NB4 (cell line): ENCODE measurements around the gene CFAP210.
A peak's percentile ranks its signal among the peaks of the same experiment; 100 is the strongest.

Experiments used
- DNase-seq: peaks from one replicate; pipeline ENCODE4 v3.0.0; 2010; ENCODE audit warnings: low read depth
- H3K4me3 ChIP-seq: one replicate; pipeline ENCODE4 v1.5.1; 2011; ENCODE audit warnings: mild to moderate bottlenecking, low read depth, low read length, moderate library complexity
- MYC ChIP-seq: IDR thresholded peaks from 2 replicates; pipeline ENCODE4 v1.6.1; 2011; ENCODE audit warnings: low read depth, low read length
- POLR2A ChIP-seq: IDR thresholded peaks from 2 replicates; pipeline ENCODE4 v1.6.1; 2011; ENCODE audit warnings: mild to moderate bottlenecking; ENCODE audit not compliant: insufficient read length; ENCODE audit errors: extremely low read depth
- TF ChIP-seq, protein P1 (sequence below): IDR thresholded peaks from 2 replicates; pipeline ENCODE4 v1.6.1; 2011; ENCODE audit warnings: low read depth, low read length
- TF ChIP-seq, protein P2 (sequence below): IDR thresholded peaks from one replicate; pipeline ENCODE4 v1.5.1; 2012; ENCODE audit warnings: low read depth, low read length

CFAP210 gene

DNA sequence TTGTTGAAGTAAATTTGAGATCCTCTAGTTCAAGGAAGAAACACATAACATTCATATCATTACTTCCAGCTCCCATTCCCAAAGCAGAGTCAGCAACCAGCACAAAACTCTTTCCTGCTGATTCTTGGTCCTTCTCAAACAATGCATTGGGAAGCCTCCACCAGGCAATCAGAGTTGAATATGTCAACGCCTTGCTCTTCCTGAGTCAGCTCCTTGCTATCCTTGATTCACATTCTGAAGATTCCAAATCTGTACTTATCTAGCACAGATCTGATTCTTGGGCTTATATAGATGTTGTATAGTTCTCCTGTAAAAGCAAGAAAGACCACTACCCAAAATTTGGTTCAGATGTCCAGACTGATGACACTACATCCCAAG, 29.6 kb downstream of the CFAP210 start:
- no peak overlapping the region for H3K4me3 ChIP-seq
- TF ChIP-seq, protein P1, sequence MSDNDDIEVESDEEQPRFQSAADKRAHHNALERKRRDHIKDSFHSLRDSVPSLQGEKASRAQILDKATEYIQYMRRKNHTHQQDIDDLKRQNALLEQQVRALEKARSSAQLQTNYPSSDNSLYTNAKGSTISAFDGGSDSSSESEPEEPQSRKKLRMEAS, result no peak
- TF ChIP-seq, protein P2, sequence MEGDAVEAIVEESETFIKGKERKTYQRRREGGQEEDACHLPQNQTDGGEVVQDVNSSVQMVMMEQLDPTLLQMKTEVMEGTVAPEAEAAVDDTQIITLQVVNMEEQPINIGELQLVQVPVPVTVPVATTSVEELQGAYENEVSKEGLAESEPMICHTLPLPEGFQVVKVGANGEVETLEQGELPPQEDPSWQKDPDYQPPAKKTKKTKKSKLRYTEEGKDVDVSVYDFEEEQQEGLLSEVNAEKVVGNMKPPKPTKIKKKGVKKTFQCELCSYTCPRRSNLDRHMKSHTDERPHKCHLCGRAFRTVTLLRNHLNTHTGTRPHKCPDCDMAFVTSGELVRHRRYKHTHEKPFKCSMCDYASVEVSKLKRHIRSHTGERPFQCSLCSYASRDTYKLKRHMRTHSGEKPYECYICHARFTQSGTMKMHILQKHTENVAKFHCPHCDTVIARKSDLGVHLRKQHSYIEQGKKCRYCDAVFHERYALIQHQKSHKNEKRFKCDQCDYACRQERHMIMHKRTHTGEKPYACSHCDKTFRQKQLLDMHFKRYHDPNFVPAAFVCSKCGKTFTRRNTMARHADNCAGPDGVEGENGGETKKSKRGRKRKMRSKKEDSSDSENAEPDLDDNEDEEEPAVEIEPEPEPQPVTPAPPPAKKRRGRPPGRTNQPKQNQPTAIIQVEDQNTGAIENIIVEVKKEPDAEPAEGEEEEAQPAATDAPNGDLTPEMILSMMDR, result no peak
- TF ChIP-seq MYC (no peak), POLR2A (no peak)
- DNase-seq, result no peak

GRCh38 chr2:169663247-169663646, 31.0 kb downstream of the CFAP210 start:
- H3K4me3 ChIP-seq, result no peak overlapping the region
- TF ChIP-seq MYC, result no peak
- no peak for TF ChIP-seq POLR2A
- TF ChIP-seq, protein P1, result no peak
- TF ChIP-seq, protein P2, result no peak
- no peak for DNase-seq

GRCh38 chr2:169662744-169663143, 31.5 kb downstream of the CFAP210 start:
- H3K4me3 ChIP-seq, result no peak overlapping the region
- DNase-seq, result no peak
- TF ChIP-seq POLR2A, result no peak
- no peak for TF ChIP-seq MYC
- TF ChIP-seq, protein P1, result no peak
- TF ChIP-seq, protein P2, result no peak

DNA sequence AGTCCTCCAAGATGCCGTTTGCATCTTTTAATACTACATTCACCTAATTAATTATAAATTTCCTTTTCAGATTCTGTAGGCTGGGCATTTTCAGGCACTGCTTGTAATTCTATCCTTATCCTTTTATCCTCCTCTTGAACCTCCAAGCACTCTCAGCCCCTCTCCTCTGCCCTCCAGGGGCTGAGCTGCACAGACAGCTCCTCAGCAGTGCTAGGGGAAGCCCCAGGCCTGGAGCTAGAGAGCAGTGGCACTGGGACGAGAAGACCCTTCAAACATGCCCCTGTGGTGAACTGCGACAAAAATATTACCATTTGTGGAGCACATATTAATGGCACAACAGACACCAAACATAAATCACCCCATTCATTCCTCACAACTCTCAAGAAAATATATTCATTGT, 32.9 kb downstream of the CFAP210 start:
- no peak overlapping the region for H3K4me3 ChIP-seq
- no peak for DNase-seq
- TF ChIP-seq POLR2A, result no peak
- TF ChIP-seq, protein P2, result no peak

DNA sequence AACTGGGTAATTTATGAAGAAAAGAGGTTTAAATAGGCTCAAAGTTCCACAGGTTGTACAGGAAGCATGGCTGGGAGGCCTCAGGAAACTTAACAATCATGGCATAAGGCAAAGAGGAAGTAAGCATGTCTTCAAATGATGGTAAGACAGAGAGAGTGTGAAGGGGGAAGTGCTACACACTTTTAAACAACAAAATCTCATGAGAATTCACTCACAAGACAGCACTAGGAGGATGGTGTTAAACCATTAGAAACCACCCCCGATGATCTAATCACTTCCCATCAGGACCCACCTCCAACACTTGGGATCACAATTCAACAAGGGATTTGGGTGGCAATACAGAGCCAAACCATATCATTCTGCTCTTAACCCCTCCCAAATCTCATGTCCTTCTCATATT, 34.9 kb downstream of the CFAP210 start:
- peak; percentile 77 for DNase-seq
- TF ChIP-seq POLR2A (no peak), MYC (no peak)
- TF ChIP-seq, protein P1, result peak; percentile 55
- TF ChIP-seq, protein P2, result no peak
- H3K4me3 ChIP-seq, result no peak overlapping the region

GRCh38 chr2:169658877-169659276, 35.3 kb downstream of the CFAP210 start:
- no peak overlapping the region for H3K4me3 ChIP-seq
- TF ChIP-seq POLR2A (no peak), MYC (no peak)
- TF ChIP-seq, protein P1, result no peak
- TF ChIP-seq, protein P2, result no peak
- DNase-seq, result no peak
